ENCODE data around the gene RRAD. TPM values are rescaled to one million over a fixed set of nuclear protein-coding genes. Genes with fewer than 3 reads are reported as not detected.
A peak's percentile ranks its signal among the peaks of the same experiment; 100 is the strongest.

The RRAD gene
- total and polyA plus RNA-seq, 2 donors = 0.85 to 13.3 TPM

GRCh38 chr16:66872943-66873684, 52.2 kb downstream of the RRAD start:
- peak in 8 of 9 donors; percentile 43 to 84 (median 66) for DNase-seq (ENCODE audit: low read depth in 6 of 9, low spot score in 9 of 9)
- 4% methylated on average over 39 of the region's 39 CpGs for WGBS

DNA sequence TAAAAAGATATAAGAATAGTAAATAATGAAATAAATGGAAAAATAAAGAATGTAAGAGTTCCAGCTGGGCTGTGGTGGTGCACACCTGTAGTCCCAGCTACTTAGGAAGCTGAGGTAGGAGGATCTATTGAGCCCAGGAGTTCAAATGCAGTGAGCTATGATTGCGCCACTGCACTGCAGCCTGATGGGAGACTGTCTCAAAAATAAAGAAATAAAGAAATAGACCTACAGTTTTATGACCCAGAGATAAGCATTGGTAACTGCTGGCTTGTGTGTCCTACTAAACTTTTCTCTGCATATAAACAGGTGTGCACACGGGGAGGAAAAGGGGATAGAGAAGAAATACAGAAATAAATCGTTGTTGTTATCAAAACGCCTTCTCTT, 52.8 kb downstream of the RRAD start:
- Histone ChIP-seq H3K36me3 (ENCODE audit: control insufficient read depth in 2 of 2, insufficient read depth in 2 of 2, low read length in 1 of 2) (no peaks in the 10 kb centered on the region), H3K4me3 (ENCODE audit: low read length in 2 of 2) (no peak overlapping the region), H3K27me3 (ENCODE audit: control insufficient read depth in 2 of 2, insufficient read depth in 1 of 2, low read length in 1 of 2) (peaks cover 0 to 14% of the 10 kb centered on the region in 2 donors), H3K4me1 (ENCODE audit: control insufficient read depth in 2 of 2, insufficient read depth in 2 of 2, low read length in 2 of 2) (peaks cover 0 to 7% of the 10 kb centered on the region in 2 donors), H3K9me3 (ENCODE audit: control insufficient read depth in 2 of 2, insufficient read depth in 1 of 2, low read length in 1 of 2) (no peaks in the 10 kb centered on the region), H3K27ac (ENCODE audit: low read depth in 1 of 2, low read length in 1 of 2) (no peak overlapping the region)
- WGBS = 65% methylated on average over 4 of the region's 4 CpGs
- no peak for DNase-seq (ENCODE audit: low read depth in 6 of 9, low spot score in 9 of 9)

More at GRCh38 chr16:66872943-66873684, 52.2 kb downstream of the RRAD start:
- Histone ChIP-seq H3K4me1 (ENCODE audit: control insufficient read depth in 2 of 2, insufficient read depth in 2 of 2, low read length in 2 of 2) (peaks cover 0 to 7% of the 10 kb centered on the region in 2 donors), H3K9me3 (ENCODE audit: control insufficient read depth in 2 of 2, insufficient read depth in 1 of 2, low read length in 1 of 2) (no peaks in the 10 kb centered on the region), H3K36me3 (ENCODE audit: control insufficient read depth in 2 of 2, insufficient read depth in 2 of 2, low read length in 1 of 2) (no peaks in the 10 kb centered on the region), H3K27ac (ENCODE audit: low read depth in 1 of 2, low read length in 1 of 2) (no peak overlapping the region), H3K4me3 (ENCODE audit: low read length in 2 of 2) (peak overlapping the region; percentile 24 to 34), H3K27me3 (ENCODE audit: control insufficient read depth in 2 of 2, insufficient read depth in 1 of 2, low read length in 1 of 2) (peaks cover 0 to 14% of the 10 kb centered on the region in 2 donors)

DNA sequence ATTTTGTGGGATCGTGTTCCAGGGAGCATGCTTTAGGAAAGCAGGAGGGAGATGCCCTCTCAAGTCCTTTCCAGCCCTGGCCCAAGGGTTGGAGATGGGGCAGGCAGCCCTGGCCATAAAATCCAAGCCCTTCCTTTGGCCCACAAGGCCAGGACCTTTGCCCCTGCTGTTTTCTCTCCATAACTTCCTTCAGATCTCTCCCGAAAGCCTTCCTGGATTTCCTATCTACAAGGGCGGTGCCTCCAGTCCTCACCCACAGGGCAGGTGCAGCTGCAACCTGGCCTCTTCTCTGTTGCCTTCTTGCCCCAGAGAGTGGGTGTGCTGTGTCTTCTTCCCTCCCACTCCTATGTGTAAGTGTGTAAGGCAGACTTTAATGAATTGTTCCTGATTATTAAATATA, 53.5 kb downstream of the RRAD start:
- no peaks in the 10 kb centered on the region for H3K36me3 ChIP-seq (ENCODE audit: control insufficient read depth in 2 of 2, insufficient read depth in 2 of 2, low read length in 1 of 2)
- 97% methylated on average over 3 of the region's 3 CpGs for WGBS
- DNase-seq (ENCODE audit: low read depth in 6 of 9, low spot score in 9 of 9) = no peak

More for the DNA sequence above, 53.5 kb downstream of the RRAD start:
- no peak overlapping the region for H3K4me3 ChIP-seq (ENCODE audit: low read length in 2 of 2)
- no peak overlapping the region for H3K27ac ChIP-seq (ENCODE audit: low read depth in 1 of 2, low read length in 1 of 2)
- H3K9me3 ChIP-seq (ENCODE audit: control insufficient read depth in 2 of 2, insufficient read depth in 1 of 2, low read length in 1 of 2) = no peaks in the 10 kb centered on the region
- peaks cover 0 to 7% of the 10 kb centered on the region in 2 donors for H3K4me1 ChIP-seq (ENCODE audit: control insufficient read depth in 2 of 2, insufficient read depth in 2 of 2, low read length in 2 of 2)
- peaks cover 0 to 14% of the 10 kb centered on the region in 2 donors for H3K27me3 ChIP-seq (ENCODE audit: control insufficient read depth in 2 of 2, insufficient read depth in 1 of 2, low read length in 1 of 2)

Other genes starting within 250 kb of the RRAD start
- gene CMTM4, start 228.8 kb downstream of the RRAD start, total RNA-seq = 2.2 TPM
- gene CMTM4, start 228.8 kb downstream of the RRAD start, polyA plus RNA-seq = 3.4 TPM
- 24.1 TPM for gene DYNC1LI2, start 173.9 kb downstream of the RRAD start, total RNA-seq
- 44.9 TPM for gene DYNC1LI2, start 173.9 kb downstream of the RRAD start, polyA plus RNA-seq
- 0.09 TPM for gene TERB1, start 124.0 kb downstream of the RRAD start, total RNA-seq
- gene TERB1, start 124.0 kb downstream of the RRAD start, polyA plus RNA-seq = 0.07 TPM
- 70.4 TPM for gene NAE1, start 94.6 kb downstream of the RRAD start, total RNA-seq
- gene NAE1, start 94.6 kb downstream of the RRAD start, polyA plus RNA-seq = 55.3 TPM
- gene CA7, start 81.1 kb downstream of the RRAD start, total RNA-seq = 0.19 TPM
- 0.80 TPM for gene CA7, start 81.1 kb downstream of the RRAD start, polyA plus RNA-seq
- 2.5 TPM for gene PDP2, start 45.0 kb downstream of the RRAD start, total RNA-seq
- gene PDP2, start 45.0 kb downstream of the RRAD start, polyA plus RNA-seq = 2.8 TPM
- gene CDH16, start 6.7 kb downstream of the RRAD start, total RNA-seq = 0.05 TPM
- 0.78 TPM for gene CDH16, start 6.7 kb downstream of the RRAD start, polyA plus RNA-seq
- gene CIAO2B, start 8.9 kb upstream of the RRAD start, total RNA-seq = 118 TPM
- gene CIAO2B, start 8.9 kb upstream of the RRAD start, polyA plus RNA-seq = 141 TPM
- gene CES2, start 10.0 kb upstream of the RRAD start, total RNA-seq = 15.8 TPM
- 16.7 TPM for gene CES2, start 10.0 kb upstream of the RRAD start, polyA plus RNA-seq
- gene CES3, start 35.7 kb upstream of the RRAD start, total RNA-seq = 0.09 TPM
- gene CES3, start 35.7 kb upstream of the RRAD start, polyA plus RNA-seq = 0.32 TPM
- gene CES4A, start 63.1 kb upstream of the RRAD start, total RNA-seq = 2.1 TPM
- 14.6 TPM for gene CES4A, start 63.1 kb upstream of the RRAD start, polyA plus RNA-seq
- gene CBFB, start 103.6 kb upstream of the RRAD start, total RNA-seq = 54.3 TPM
- 49.4 TPM for gene CBFB, start 103.6 kb upstream of the RRAD start, polyA plus RNA-seq
- gene PHAF1, start 184.4 kb upstream of the RRAD start, total RNA-seq = 7.7 TPM
- gene PHAF1, start 184.4 kb upstream of the RRAD start, polyA plus RNA-seq = 12.0 TPM
- 1.3 TPM for gene B3GNT9, start 225.5 kb upstream of the RRAD start, total RNA-seq
- gene B3GNT9, start 225.5 kb upstream of the RRAD start, polyA plus RNA-seq = 3.2 TPM
- gene TRADD, start 234.4 kb upstream of the RRAD start, total RNA-seq = 12.5 TPM
- 33.9 TPM for gene TRADD, start 234.4 kb upstream of the RRAD start, polyA plus RNA-seq
- 2.0 TPM for gene FBXL8, start 234.4 kb upstream of the RRAD start, total RNA-seq
- gene FBXL8, start 234.4 kb upstream of the RRAD start, polyA plus RNA-seq = 12.0 TPM
- 4.1 TPM for gene HSF4, start 239.2 kb upstream of the RRAD start, total RNA-seq
- gene HSF4, start 239.2 kb upstream of the RRAD start, polyA plus RNA-seq = 50.8 TPM
- gene NOL3, start 245.0 kb upstream of the RRAD start, total RNA-seq = 2.3 TPM
- 28.2 TPM for gene NOL3, start 245.0 kb upstream of the RRAD start, polyA plus RNA-seq